Trophoblast cell (in vitro differentiated cells and primary cell): ENCODE results near the gene ERFL.

Experiments
- DNase-seq, 2 donors: peaks; one replicate each; pipeline ENCODE4 v3.0.0-alpha.2; 2016
- H2AFZ ChIP-seq: 2 replicates; pipeline ENCODE4 v1.6.1; 2013; ENCODE audit warnings: low read length, moderate library complexity, mild to moderate bottlenecking; ENCODE audit not compliant: insufficient read depth, poor library complexity
- H2AK5ac ChIP-seq: 2 replicates; pipeline ENCODE4 v1.6.1; 2013; ENCODE audit warnings: mild to moderate bottlenecking, low read length
- H2BK120ac ChIP-seq: 2 replicates; pipeline ENCODE4 v1.6.1; 2013; ENCODE audit warnings: low read length, mild to moderate bottlenecking, moderate library complexity; ENCODE audit not compliant: insufficient read depth, poor library complexity
- H2BK12ac ChIP-seq: 2 replicates; pipeline ENCODE4 v1.6.1; 2013; ENCODE audit warnings: mild to moderate bottlenecking, low read length, moderate library complexity
- H2BK5ac ChIP-seq: 2 replicates; pipeline ENCODE4 v1.6.1; 2013; ENCODE audit warnings: low read length, low read depth, moderate library complexity, mild to moderate bottlenecking; ENCODE audit not compliant: poor library complexity
- H3K14ac ChIP-seq: 2 replicates; pipeline ENCODE4 v1.6.1; 2013; ENCODE audit warnings: mild to moderate bottlenecking, low read length
- H3K18ac ChIP-seq: 2 replicates; pipeline ENCODE4 v1.6.1; 2013; ENCODE audit warnings: mild to moderate bottlenecking, low read length
- H3K23ac ChIP-seq: 2 replicates; pipeline ENCODE4 v1.6.1; 2013; ENCODE audit warnings: low read length
- H3K27ac ChIP-seq: 2 replicates; pipeline ENCODE4 v1.5.1; 2013; ENCODE audit warnings: low read depth, mild to moderate bottlenecking, inconsistent platforms, low read length, moderate library complexity
- H3K27me3 ChIP-seq: 2 replicates; pipeline ENCODE4 v1.6.1; 2013; ENCODE audit warnings: inconsistent platforms, mild to moderate bottlenecking, low read length, moderate library complexity; ENCODE audit not compliant: insufficient read depth
- H3K36me3 ChIP-seq, 2 experiments: 1 replicate in 1 of 2; 2 replicates in 1 of 2; pipeline ENCODE4 v1.6.1; 2013; ENCODE audit warnings: low read length in 2 of 2, mild to moderate bottlenecking in 2 of 2, moderate library complexity in 1 of 2; ENCODE audit not compliant: insufficient read depth in 2 of 2, control insufficient read depth in 1 of 2
- H3K4ac ChIP-seq: 2 replicates; pipeline ENCODE4 v1.6.1; 2013; ENCODE audit warnings: low read depth, mild to moderate bottlenecking, low read length, moderate library complexity
- H3K4me1 ChIP-seq, 2 experiments: 1 replicate in 1 of 2; 2 replicates in 1 of 2; pipeline ENCODE4 v1.6.1; 2013; ENCODE audit warnings: low read length in 2 of 2, mild to moderate bottlenecking in 2 of 2, moderate library complexity in 1 of 2; ENCODE audit not compliant: insufficient read depth in 2 of 2, control insufficient read depth in 1 of 2
- H3K4me2 ChIP-seq: 2 replicates; pipeline ENCODE4 v1.6.1; 2013; ENCODE audit warnings: inconsistent platforms, mild to moderate bottlenecking, low read length, moderate library complexity
- H3K4me3 ChIP-seq: 2 replicates; pipeline ENCODE4 v1.5.1; 2013; ENCODE audit warnings: mild to moderate bottlenecking, low read depth, low read length, inconsistent platforms
- H3K79me1 ChIP-seq: one replicate; pipeline ENCODE4 v1.6.1; 2013; ENCODE audit warnings: low read length
- H3K79me2 ChIP-seq: 2 replicates; pipeline ENCODE4 v1.6.1; 2013; ENCODE audit warnings: low read length, mild to moderate bottlenecking; ENCODE audit not compliant: control insufficient read depth, insufficient read depth, poor library complexity
- H3K9ac ChIP-seq: 2 replicates; pipeline ENCODE4 v1.6.1; 2013; ENCODE audit warnings: mild to moderate bottlenecking, low read length
- H3K9me3 ChIP-seq: 2 replicates; pipeline ENCODE4 v1.6.1; 2013; ENCODE audit warnings: low read depth, mild to moderate bottlenecking, control low read depth, inconsistent platforms, low read length; ENCODE audit not compliant: insufficient read depth
- H4K12ac ChIP-seq: 2 replicates; pipeline ENCODE4 v1.6.1; 2013; ENCODE audit warnings: low read depth, mild to moderate bottlenecking, low read length, moderate library complexity
- H4K8ac ChIP-seq: 2 replicates; pipeline ENCODE4 v1.6.1; 2013; ENCODE audit warnings: low read depth, mild to moderate bottlenecking, low read length, moderate library complexity
- H4K91ac ChIP-seq: one replicate; pipeline ENCODE4 v1.6.1; 2013; ENCODE audit warnings: low read depth, mild to moderate bottlenecking, low read length, moderate library complexity
- WGBS: extraction: QIAGEN DNeasy Blood & Tissue Kit; methylation state at CpG from one replicate; pipeline ENCODE4 v1.1.7; 2013; ENCODE audit warnings: missing lambda C conversion rate; ENCODE audit not compliant: insufficient read length, insufficient coverage; ENCODE audit errors: extremely low coverage; 5-methylcytosine and 5-hydroxymethylcytosine counted together

ERFL gene

GRCh38 chr19:41924151-41925145, 3.8 kb downstream of the ERFL start:
- Histone ChIP-seq H2BK12ac (no peak overlapping the region), H2AFZ (no peak overlapping the region), H4K8ac (no peak overlapping the region), H3K4ac (no peak overlapping the region), H3K36me3 (no peaks in the 10 kb centered on the region), H3K18ac (no peak overlapping the region), H2BK120ac (no peak overlapping the region), H3K23ac (no peak overlapping the region), H3K9me3 (peaks cover 25% of the 10 kb centered on the region), H3K14ac (no peak overlapping the region), H3K9ac (no peak overlapping the region), H2BK5ac (no peak overlapping the region), H3K4me1 (peaks cover 0 to 5% of the 10 kb centered on the region in 2 experiments), H2AK5ac (no peak overlapping the region), H3K4me2 (no peak overlapping the region), H4K91ac (no peak overlapping the region), H4K12ac (no peak overlapping the region), H3K27me3 (peaks cover 79% of the 10 kb centered on the region), H3K79me1 (no peaks in the 10 kb centered on the region), H3K27ac (no peak overlapping the region), H3K4me3 (no peak overlapping the region), H3K79me2 (no peaks in the 10 kb centered on the region)
- WGBS, result no CpG with 5 or more reads among the region's 13 CpGs
- DNase-seq, result no peak

GRCh38 chr19:41923045-41923788, 5.0 kb downstream of the ERFL start:
- Histone ChIP-seq H2AK5ac (no peak overlapping the region), H3K79me2 (no peaks in the 10 kb centered on the region), H2AFZ (no peak overlapping the region), H3K14ac (no peak overlapping the region), H3K27me3 (peaks cover 72% of the 10 kb centered on the region), H3K9me3 (peaks cover 27% of the 10 kb centered on the region), H4K12ac (no peak overlapping the region), H4K91ac (no peak overlapping the region), H3K4me3 (no peak overlapping the region), H3K18ac (no peak overlapping the region), H2BK120ac (no peak overlapping the region), H3K4me2 (no peak overlapping the region), H3K79me1 (no peaks in the 10 kb centered on the region), H3K23ac (no peak overlapping the region), H3K27ac (no peak overlapping the region), H3K36me3 (no peaks in the 10 kb centered on the region), H2BK5ac (no peak overlapping the region), H3K4me1 (no peaks in the 10 kb centered on the region), H3K4ac (no peak overlapping the region), H2BK12ac (no peak overlapping the region), H3K9ac (no peak overlapping the region), H4K8ac (no peak overlapping the region)
- no peak for DNase-seq
- no CpG with 5 or more reads among the region's 6 CpGs for WGBS

GRCh38 chr19:41922585-41922984, 5.7 kb downstream of the ERFL start:
- Histone ChIP-seq H2BK12ac (no peak overlapping the region), H3K4ac (no peak overlapping the region), H3K14ac (no peak overlapping the region), H2BK120ac (no peak overlapping the region), H4K91ac (no peak overlapping the region), H3K4me1 (no peaks in the 10 kb centered on the region), H4K8ac (no peak overlapping the region), H3K9ac (no peak overlapping the region), H3K79me2 (no peaks in the 10 kb centered on the region), H4K12ac (no peak overlapping the region), H3K27ac (no peak overlapping the region), H3K27me3 (peaks cover 72% of the 10 kb centered on the region), H3K79me1 (no peaks in the 10 kb centered on the region), H2BK5ac (no peak overlapping the region), H2AFZ (no peak overlapping the region), H2AK5ac (no peak overlapping the region), H3K4me3 (no peak overlapping the region), H3K9me3 (peaks cover 31% of the 10 kb centered on the region), H3K18ac (no peak overlapping the region), H3K4me2 (no peak overlapping the region), H3K23ac (no peak overlapping the region), H3K36me3 (no peaks in the 10 kb centered on the region)
- WGBS, result no CpG with 5 or more reads among the region's 18 CpGs
- no peak for DNase-seq

GRCh38 chr19:41921577-41922576, 6.4 kb downstream of the ERFL start:
- Histone ChIP-seq H3K18ac (no peak overlapping the region), H3K36me3 (no peaks in the 10 kb centered on the region), H3K4me3 (no peak overlapping the region), H2AFZ (no peak overlapping the region), H3K4me1 (no peaks in the 10 kb centered on the region), H3K79me1 (no peaks in the 10 kb centered on the region), H3K79me2 (no peaks in the 10 kb centered on the region), H2AK5ac (no peak overlapping the region), H2BK5ac (no peak overlapping the region), H4K8ac (no peak overlapping the region), H3K23ac (no peak overlapping the region), H2BK12ac (no peak overlapping the region), H3K14ac (no peak overlapping the region), H3K9me3 (peaks cover 33% of the 10 kb centered on the region), H3K4ac (no peak overlapping the region), H3K27me3 (peaks cover 68% of the 10 kb centered on the region), H3K9ac (no peak overlapping the region), H3K4me2 (no peak overlapping the region), H4K91ac (no peak overlapping the region), H2BK120ac (no peak overlapping the region), H3K27ac (no peak overlapping the region), H4K12ac (no peak overlapping the region)
- WGBS, result no CpG with 5 or more reads among the region's 22 CpGs
- DNase-seq, result no peak
